Measurements from ENCODE around the gene ABHD6.
"Not testable (repeated sequence)": the region's sequence is repeated elsewhere in the genome, so short reads cannot be mapped to it uniquely, and the experiment has no call there.

ABHD6 gene

GRCh38 chr3:58324391-58325390, 87.1 kb downstream of the ABHD6 start:
- DNase-seq = no peak

- DNase-seq = no peak
These were observed 88.0 kb downstream of the ABHD6 start for GRCh38 chr3:58325525-58325992.

GRCh38 chr3:58326267-58326900, 88.8 kb downstream of the ABHD6 start:
- DNase-seq = no peak

GRCh38 chr3:58329150-58329921, 91.7 kb downstream of the ABHD6 start:
- no peak for DNase-seq

- DNase-seq = no peak
These were observed 92.4 kb downstream of the ABHD6 start for GRCh38 chr3:58329922-58330413.

GRCh38 chr3:58331593-58332152, 94.1 kb downstream of the ABHD6 start:
- no peak for DNase-seq

GRCh38 chr3:58332575-58333188, 95.1 kb downstream of the ABHD6 start, which contains the start of gene PXK:
TSS of gene PXK (plus strand) at chr3:58332892. CDS start at chr3:58332989, 97 bp downstream.
- peak; percentile 87 for DNase-seq

GRCh38 chr3:58333206-58334012, 95.8 kb downstream of the ABHD6 start:
- peak; percentile 54 for DNase-seq

GRCh38 chr3:58334013-58334321, 96.4 kb downstream of the ABHD6 start:
- DNase-seq = no peak

GRCh38 chr3:58334506-58334884, 96.9 kb downstream of the ABHD6 start:
- no peak for DNase-seq

GRCh38 chr3:58335652-58335947, 98.0 kb downstream of the ABHD6 start:
- no peak for DNase-seq

- DNase-seq = no peak
These were observed 98.7 kb downstream of the ABHD6 start for GRCh38 chr3:58336135-58336882.

GRCh38 chr3:58337190-58337589, 99.6 kb downstream of the ABHD6 start:
- no peak for DNase-seq

GRCh38 chr3:58339146-58339545, 101.6 kb downstream of the ABHD6 start:
- DNase-seq = not testable (repeated sequence)

- no peak for DNase-seq
These were observed 103.1 kb downstream of the ABHD6 start for GRCh38 chr3:58340594-58341244.

GRCh38 chr3:58341376-58341775, 103.8 kb downstream of the ABHD6 start:
- no peak for DNase-seq

GRCh38 chr3:58342676-58343075, 105.1 kb downstream of the ABHD6 start:
- no peak for DNase-seq
